CD1c-positive myeloid dendritic cell (primary cell): Measurements from ENCODE around the gene CACNA1C.

Experiments used
- DNase-seq: peaks from one replicate; pipeline ENCODE4 v3.0.0-alpha.2; 2016; ENCODE audit errors: extremely low spot score

CACNA1C gene

DNA sequence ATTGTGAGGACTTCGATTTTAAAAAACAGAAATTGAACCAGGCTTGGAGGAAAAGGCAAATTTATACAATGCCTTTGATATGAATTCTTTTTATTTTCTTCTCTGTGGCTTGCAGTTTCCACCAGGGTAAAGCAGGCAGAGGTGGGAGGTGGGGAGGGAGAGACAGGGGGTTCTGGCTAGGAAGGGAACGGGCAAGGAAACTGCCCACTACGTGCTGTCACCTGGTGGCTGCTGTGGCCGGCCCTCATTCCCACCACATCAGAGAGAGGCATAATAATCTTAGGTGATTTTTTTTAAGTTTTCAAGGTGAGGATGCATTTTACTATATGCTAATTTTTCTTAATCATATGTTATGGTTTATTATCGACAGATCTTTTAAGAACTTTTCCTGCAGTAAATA lies 145.8 kb downstream of the CACNA1C start:
- no peak for DNase-seq

DNA sequence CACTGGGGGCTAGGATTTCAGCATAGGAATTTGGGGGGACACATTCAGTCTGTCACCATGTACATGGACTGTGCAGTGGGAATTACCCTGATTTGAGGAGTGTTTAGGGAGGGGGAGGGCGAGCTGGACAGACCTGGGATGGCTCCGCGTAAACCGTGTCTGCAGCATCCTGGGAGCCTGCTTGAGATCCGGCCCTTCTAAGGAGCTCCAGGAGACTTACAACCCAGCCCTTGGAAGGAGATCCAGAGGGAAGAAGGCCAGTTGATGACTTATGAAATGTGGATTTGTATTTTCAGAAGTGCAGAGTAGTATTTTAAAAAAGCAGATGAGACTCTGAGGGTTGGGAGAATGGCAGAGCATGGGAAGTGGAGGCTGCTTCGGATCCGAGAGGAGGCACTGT lies 153.2 kb downstream of the CACNA1C start:
- DNase-seq: no peak

DNA sequence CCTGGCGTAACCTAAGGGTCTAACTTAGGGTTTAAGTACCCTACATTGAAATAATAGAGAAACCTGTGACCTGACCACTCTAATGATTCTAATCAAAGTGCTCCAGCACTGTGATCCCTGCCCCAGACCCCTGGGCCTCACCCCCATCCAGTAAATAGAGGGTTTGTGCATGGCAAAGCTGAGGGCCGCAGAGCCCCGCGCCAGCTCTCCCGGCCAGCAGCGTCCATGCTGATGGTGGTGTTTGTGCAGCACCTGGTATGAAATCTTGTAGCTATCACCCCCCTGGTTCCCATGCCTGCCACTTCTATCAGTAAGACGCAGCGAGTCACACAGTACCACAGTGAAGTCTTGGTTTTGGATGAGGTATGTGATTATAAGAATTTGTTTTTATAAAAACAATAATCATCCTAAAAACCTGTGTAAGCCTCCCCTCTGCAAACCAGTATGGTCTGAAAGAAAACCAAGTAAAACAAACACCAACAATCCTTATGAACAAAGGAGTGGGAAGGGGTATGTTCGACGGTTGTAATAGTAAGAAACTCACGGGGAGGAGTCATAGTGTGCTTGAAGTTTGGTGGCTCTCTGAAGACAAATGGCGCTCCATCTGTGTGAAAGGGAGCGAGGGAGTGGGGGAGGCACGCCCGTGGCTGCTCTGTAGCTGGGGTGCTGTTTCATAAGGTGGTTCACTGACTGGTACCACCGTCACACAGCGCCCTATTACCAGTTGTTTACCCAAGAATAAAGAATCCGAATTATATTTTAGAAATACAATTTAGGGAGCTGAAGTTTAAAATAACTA lies 156.2 kb downstream of the CACNA1C start:
- DNase-seq: no peak

DNA sequence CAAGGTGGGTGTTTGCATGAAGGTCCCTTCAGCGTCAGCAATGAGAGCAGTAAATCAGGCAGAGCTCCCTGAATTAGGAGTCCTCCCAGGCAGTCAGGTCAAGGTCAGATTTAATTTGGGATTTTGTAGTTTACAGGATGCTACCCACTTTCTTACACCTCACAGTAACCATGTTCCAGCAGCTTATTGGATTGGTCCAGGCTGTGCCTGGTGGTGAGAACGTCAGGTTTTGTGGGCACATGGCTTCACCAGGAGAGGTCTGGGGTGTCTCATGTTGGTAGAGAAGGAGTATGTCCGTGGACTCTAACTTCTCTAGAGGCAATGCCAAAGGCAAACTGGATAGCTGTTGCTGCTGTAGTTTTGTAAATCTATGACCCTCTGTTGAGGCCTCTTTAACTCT lies 158.3 kb downstream of the CACNA1C start:
- no peak for DNase-seq

DNA sequence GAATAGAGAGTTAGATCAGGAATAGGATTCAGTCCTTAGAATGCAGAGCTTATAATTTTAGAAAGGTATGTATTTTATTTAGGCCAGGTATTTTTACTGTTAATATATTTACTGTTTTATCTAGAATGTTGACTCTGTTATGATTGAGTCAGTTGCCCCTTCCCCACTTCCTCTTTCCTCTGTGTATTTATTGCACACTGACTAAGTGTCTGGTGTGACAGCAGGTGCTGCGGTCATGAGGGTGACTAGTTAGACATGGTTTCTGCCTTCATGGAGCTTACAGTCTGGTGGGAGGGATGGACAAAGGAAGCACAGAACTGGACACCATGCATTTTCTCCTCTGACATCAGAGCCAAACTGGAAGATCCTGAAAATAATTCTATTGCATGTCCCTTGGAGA lies 159.8 kb downstream of the CACNA1C start:
- DNase-seq: no peak

DNA sequence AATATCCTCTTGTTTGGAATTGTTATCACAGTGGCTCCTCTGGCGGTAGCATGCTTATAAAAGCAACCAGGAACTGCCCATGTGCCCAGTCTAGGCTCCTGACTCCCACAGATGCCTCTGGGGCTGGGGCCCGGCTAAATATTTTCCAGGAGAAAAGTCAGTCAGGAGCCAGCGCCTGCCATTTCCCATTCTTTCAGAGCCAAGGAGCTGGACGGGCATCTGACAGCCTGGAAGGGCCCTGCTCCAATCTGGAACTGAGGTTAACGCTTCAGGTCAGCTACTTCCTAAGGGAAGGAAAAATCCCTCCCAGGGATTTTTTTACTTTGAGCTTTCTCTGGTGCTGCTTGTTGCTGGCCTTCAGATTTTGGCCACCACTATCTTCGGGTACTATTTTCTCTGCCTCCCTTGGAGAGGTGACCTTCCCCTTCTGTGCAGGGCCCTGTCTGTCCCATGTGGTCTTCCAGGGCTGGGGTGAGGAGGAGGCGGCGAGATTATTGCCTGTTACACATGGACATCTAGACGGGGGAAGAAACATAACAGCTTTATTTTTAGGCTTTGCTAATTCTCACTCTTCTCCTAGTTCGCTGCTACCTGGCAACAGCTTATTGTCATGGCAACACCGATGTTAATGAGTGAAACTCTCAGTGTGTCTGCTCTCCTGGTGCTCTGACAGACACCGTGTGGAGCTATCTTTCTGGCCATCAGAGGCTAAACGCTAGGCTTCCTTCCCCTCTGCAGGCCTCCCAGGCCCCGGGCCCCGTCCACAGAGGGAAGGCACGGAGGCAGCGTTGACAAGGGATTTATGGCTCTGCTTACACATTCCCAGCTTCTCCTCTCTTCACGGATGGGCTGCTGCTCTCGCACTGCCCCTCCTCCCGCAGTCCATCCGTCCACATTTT lies 160.4 kb downstream of the CACNA1C start:
- no peak for DNase-seq

DNA sequence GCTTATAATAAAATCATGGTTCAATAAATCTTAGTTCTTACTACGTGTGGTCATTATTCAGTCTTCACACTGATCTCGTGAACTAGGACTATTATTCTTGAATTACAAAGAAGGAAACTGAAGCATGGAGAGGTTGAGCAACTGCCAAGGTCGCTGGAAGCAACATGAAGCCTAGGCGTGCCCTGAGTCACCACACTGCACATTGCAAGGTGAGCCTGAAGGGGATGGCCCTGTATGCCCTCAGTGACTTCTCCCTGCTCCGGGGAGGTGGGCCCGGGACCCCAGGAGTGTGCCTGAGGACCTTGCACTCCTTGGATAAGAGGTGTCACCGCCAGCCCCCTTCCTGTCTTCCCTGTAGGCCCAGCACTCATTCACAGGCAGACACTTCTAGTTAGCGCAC lies 161.6 kb downstream of the CACNA1C start:
- no peak for DNase-seq

DNA sequence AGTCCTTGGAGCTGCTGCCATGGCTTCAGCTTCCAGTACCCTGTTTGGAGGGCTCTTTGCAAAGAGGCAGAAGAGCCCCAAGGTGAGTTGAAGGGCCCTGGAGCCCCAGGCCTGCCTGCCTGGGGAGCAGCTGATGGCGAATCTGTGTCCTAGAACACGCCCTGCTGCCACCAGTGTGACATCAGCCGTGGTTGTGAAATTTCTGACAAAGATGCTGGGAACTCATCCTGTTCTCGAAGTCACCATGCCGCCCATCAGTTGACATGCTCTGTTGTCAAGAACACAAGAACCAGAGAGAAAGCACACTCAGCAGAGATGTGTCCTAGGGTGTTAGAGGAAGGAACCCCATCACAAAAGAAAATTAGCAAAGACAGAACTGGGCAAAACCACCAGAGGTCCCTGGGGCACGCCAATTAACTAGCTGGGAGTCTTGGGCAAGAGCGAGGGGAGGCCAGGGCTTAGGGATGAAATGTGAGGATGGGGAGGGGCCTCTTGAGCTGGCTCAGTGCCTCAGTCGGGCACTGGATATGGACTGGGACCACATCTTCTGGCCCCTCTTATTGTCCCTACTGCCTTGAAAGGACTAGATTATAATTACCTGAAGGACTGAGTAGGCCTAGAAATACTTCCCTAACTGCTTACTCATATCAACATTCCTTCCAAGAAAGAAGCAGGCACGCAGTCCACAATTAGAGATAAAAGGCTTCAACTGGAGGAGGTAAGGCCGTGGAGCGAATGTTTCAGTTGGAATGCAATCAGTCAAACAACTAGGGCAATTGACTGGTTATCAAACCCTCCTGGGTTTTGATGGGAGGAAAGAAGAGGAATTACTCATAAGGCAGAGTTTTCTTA lies 163.1 kb downstream of the CACNA1C start:
- no peak for DNase-seq

DNA sequence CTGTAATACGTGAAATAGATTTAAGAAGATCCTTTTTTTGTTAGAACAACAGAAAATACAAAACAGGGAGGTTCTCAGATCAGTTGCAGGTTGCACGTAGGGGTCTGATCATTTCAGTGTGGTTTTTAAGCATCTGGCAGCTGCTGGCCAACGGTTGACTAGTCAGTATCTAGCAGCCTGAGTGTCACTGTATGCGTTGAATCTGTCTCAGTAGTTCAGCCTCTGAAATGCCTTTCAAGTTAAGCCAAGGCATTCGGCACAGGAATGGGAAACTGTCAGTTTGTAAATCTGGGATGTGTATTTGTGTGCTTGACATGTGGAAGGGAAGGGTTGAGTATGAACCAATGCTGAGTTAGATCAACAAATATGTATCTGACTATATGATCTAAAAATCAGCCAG lies 165.9 kb downstream of the CACNA1C start:
- no peak for DNase-seq

DNA sequence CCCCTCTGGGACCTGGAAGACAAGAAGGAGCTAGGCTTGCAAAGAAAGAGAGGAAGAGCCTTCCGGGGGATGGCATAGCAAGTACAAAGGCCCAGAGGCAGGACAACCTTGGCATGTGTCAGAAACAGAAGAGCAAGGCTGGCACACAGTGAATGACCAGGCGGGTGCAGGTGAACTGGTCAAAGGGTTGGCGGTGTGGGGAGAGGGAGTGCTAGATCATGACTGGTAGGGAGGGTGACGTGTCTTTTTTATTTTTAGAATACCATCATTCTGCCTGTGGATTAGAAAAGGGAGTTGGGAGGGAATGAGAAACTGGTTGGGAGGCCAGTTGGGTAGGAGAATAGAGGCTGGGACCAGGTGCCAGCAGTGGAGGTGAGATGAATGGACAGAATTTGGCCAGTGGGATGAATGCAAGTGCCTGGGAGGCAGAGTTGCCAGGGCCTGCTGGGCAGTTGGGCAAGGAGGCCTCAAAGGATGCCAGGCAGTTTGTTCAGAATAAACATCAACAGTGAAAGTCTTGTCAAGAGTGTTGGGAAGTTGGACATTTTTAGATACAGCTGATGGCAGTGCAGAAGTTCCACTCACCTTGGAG lies 168.3 kb downstream of the CACNA1C start:
- DNase-seq: no peak

DNA sequence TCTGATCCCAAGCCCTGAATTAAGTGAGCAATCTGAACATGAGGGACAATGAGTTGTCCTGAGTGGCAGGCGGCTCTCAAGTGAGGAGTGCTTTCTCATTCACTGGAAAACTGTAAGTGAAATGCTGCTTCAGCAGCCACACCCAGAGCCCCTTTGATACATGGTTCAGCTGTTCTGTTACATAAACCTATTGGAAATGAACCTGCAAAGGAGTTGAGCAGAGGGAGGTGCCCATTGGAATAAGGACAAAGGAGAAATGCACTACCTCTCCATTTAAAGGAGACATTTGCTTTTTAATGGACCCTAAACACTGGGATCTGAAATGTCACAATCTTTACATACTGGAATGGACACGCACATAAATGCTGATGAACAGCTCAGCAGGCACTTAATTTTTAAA lies 169.9 kb downstream of the CACNA1C start:
- DNase-seq: no peak

DNA sequence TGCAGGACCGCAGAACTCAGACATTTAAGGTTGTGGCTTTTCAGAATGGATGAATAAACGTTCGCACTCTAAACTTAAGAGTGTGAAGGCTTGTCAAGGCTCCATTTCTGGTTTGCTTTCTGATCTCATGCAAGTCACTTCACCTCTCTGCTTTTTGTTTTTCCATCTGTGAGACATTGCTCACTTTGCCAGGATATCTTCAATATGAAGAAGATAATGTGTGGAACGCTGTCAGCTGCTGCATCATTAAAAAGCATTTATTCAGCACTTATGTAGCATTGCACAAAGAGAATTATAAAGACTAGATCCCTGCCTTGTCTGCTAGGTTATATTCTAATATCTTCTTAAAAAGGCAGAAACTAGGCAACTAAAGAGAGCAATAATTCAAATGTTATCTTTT lies 172.2 kb downstream of the CACNA1C start:
- DNase-seq: no peak

DNA sequence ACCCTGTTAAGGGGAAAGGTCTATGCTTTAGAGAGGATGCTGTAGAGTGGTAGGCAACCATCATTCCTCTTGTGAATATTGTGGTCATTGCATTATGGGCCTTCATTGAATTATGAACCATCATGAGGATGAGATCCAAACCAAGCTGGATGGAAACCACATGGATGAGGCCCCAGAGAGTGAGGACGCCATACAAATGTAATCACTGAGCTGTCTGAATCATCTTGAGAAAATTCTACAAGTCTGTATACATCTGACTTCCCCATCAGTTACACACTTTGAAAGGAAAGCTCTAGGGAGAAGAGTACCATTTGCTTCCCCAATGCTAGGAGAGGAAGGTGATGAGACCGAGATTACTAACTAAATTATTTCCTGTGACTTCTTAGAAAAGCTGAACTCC lies 172.9 kb downstream of the CACNA1C start:
- DNase-seq: no peak

DNA sequence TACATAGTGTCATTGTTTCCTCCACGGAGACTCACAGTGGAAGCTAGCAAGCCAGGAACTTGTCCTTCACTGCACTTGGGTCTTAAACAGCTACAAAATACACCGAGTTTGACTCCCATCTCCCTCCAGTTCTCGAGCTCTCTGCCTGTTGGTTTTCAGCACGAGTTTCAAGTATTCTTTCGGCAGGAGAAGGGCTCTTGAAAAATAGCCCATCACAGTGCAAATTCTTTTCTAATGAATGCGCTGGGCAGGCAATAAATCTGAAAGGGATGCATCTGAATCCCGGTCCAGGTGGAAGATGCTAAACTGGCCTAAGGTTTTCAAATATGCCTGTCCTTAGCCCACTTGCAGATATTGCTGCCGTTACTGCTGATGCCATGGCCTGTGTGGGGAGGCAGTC lies 173.9 kb downstream of the CACNA1C start:
- no peak for DNase-seq

DNA sequence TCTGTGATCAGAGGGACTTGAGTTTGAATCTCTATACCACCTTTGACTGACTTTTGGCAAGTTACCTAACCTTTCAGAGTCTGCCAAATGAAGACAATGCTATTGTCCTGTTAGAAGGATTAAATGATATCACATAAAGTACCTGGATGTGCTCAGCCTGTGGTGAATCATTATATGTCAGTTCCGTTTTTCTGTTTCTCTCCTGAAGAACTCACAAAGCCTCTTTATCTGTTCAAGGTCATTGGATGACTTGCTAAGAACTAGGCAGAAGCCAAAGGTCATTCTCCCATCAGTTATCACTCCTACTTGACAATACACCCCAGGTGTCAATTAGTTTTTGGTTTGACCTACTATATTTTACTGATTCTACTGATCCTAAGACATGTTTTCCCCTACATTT lies 174.6 kb downstream of the CACNA1C start:
- no peak for DNase-seq

DNA sequence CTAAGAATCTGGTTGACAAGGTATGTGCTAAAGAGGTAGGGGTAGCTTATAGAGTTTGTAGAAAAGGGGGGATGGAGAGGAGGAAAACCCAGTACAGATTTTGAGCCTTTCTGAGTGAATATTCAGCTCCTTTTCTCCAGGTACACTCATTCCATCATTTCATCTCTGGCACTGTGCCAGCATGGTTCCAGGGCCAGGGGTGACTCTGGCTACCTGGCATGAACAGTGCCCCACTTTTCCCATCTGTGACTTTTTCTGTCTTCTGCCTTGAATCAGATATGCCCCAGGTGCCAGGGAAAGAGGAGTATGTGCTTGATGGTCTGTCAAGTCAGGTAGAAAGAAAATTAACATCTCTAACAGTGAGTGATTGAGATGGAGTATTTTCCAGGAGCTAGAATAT lies 175.7 kb downstream of the CACNA1C start:
- DNase-seq: no peak

DNA sequence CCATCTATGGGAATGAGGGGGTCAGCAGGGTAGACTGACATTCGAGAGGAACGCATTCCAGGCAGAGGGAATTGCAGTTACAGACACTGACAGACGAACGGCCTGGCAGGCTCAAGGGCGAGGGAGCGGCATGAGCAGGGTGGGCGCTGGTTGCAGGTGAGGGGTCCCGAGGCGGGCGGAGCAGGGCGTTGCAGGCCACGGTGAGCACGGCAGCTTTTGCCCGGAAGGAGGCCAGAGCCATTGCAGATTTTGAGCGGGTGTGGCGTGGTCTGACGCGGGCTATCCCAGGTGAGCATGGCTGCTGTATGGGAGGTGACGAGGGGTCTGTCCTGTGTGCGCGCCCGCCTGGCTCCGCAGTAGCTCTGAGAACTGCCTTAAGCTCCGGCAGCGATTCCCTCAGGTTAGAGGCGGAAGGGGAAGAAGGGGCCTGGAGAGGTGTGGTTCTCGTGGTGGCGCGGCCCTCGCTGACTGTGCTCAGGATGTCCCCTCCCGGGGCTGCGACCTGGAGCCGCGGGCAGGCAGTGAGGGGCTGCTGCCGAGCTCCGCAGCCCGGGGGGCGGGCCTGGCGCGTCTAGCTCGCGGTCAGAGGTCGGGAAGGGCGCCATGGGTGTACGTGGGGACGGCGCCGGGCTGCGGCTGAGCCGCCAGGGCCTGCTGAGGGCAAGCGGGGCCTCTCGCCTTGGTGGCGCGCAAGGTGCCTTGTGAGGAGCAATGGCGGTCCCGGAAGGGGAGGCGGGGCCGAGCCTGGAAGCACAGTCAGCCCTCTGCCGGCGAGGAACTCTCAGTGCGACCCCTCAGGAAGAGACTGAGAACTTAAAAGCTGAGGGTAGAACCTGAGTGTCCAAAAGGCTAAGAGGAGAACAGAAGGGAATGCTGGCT lies 177.1 kb downstream of the CACNA1C start:
- DNase-seq: no peak

DNA sequence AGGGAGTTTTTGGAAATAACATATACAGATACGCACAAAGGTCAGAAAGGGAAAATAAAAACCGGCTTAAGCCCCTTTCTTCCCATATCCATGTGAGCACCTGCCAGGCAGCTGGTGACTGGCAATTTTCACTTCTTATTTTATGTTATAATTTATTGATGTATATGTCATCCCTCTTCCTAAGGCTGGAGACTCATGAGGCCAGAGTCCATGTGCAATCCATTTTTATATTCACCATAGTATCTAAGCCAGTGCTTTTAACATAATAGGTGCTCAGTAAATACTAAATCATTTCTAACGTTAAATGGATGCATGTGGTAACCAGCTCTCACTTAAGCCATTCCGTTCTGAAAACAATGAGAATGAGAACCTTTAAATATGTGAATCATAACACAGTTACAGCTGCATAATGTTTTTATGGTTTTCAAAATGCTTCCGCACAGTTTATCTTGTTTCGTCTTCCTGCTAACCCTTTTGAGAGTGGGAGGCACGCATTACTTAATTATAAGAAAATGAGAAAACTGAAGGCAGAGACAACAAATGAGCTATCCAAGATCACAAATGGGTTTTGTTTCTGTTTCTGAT lies 178.3 kb downstream of the CACNA1C start:
- no peak for DNase-seq

DNA sequence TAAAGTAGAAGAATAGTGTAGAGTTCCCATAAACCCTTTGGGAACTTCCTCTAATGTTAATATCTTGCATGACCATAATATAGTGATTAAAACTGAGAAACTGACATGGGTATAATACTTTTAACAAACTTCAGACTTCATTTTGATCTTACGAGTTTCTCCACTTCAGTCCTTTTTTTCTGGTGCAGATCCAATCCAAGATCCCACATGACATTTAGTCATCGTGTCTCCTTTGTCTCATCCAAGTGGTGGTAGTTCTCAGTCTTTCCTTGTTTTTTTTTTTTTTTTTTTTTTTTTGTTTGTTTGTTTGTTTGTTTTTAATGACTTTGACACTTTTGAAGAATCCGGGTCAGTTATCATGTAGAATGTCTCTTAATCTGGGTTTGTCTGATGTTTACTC lies 179.2 kb downstream of the CACNA1C start:
- no peak for DNase-seq

DNA sequence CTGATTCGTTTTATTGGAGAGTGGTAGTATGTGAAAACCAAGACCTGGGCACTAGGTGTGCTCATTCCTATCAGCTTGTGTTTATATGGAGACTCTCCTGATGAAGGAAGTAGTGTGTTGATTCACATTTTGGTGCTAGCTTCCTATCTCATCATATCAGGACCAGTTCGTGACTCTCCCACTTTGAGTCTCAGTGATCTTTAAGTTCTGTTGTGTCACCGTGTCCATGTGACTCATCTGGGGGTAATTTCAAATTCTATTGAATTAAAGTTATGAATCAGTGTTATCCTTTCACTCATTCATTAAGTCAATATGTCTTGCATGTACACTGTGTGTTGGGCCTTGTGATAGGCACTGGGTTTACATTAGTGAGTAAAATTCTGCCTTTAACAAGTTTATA lies 180.2 kb downstream of the CACNA1C start:
- no peak for DNase-seq
